Measurements from ENCODE around the gene CLDN20.
A peak's percentile ranks its signal among the peaks of the same experiment; 100 is the strongest.

Gene CLDN20

GRCh38 chr6:155313602-155314091, 49.8 kb downstream of the CLDN20 start:
- DNase-seq, result peak in 1 of 2 experiments; percentile 20

- peak; percentile 97 to 98 for DNase-seq
Observed at GRCh38 chr6:155314092-155314772, 50.4 kb downstream of the CLDN20 start, which contains the start of gene TFB1M. Gene TFB1M, minus strand, starts transcription at chr6:155314484. Its CDS starts 56 bp downstream, at chr6:155314428.

GRCh38 chr6:155314773-155315515, 51.1 kb downstream of the CLDN20 start:
- DNase-seq, result peak; percentile 51 to 92

- no peak for DNase-seq
Observed at GRCh38 chr6:155315516-155315871, 51.7 kb downstream of the CLDN20 start.

GRCh38 chr6:155316419-155316818, 52.6 kb downstream of the CLDN20 start:
- DNase-seq, result no peak

GRCh38 chr6:155317186-155317585, 53.4 kb downstream of the CLDN20 start:
- DNase-seq, result peak in 1 of 2 experiments; percentile 40

- no peak for DNase-seq
Observed at GRCh38 chr6:155319902-155320301, 56.1 kb downstream of the CLDN20 start.

GRCh38 chr6:155324172-155324571, 60.4 kb downstream of the CLDN20 start:
- no peak for DNase-seq

- no peak for DNase-seq
Observed at GRCh38 chr6:155324993-155325392, 61.2 kb downstream of the CLDN20 start.

GRCh38 chr6:155325700-155326516, 62.1 kb downstream of the CLDN20 start:
- no peak for DNase-seq

All from SW 1271 (cell line).